Gastroesophageal sphincter (tissue), 3 donors: ENCODE results near the gene CARD9.

Experiments
- POLR2AphosphoS5 ChIP-seq: sonication (generic); formaldehyde crosslinking; IDR thresholded peaks from one replicate; pipeline ENCODE4 v1.6.1; 2017; ENCODE audit warnings: antibody characterized with exemption
- TF ChIP-seq, protein P1 (sequence below), 4 experiments: fragments of 200-600 bp in 2 of 4; fragments of 450-650 bp in 2 of 4; sonication (generic) in 1 of 4; IDR thresholded peaks; one replicate each; pipeline ENCODE4 v1.5.1; 2017 to 2019; ENCODE audit warnings: antibody characterized with exemption in 4 of 4, mild to moderate bottlenecking in 2 of 4, moderate library complexity in 2 of 4

DNA sequence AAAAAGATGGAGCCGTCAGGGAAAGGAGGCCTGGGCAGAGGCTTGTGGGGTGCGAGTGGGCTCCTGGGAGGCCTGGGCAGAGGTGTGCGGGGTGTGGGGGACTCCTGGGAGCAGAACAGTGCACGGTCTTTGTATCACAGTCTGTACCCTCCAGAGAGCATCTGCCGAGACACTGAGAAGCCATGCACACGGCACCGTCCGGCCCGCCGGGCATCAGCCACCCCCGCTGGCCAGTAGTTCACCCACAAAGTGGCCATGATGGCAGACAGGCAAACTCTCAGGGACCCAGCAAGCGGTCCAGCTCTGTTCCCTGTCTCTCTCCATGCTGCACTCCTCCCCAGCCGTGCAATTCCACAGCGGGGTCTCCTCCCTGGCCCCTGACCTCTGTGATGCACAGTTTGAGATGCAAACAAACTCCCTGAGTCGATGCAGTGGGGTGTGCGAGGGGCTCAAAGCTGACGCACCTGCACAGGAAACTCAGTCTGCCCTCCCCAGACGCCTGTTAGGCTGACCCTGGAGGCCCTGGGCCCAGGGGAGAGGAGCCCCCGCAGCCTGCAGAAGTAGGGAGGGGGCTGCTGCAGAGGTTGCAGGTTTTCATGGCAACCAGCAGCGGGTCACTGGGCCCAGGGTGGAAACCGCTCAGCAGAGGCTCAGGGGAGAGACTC, 55.2 kb downstream of the CARD9 start:
- TF ChIP-seq, protein P1, sequence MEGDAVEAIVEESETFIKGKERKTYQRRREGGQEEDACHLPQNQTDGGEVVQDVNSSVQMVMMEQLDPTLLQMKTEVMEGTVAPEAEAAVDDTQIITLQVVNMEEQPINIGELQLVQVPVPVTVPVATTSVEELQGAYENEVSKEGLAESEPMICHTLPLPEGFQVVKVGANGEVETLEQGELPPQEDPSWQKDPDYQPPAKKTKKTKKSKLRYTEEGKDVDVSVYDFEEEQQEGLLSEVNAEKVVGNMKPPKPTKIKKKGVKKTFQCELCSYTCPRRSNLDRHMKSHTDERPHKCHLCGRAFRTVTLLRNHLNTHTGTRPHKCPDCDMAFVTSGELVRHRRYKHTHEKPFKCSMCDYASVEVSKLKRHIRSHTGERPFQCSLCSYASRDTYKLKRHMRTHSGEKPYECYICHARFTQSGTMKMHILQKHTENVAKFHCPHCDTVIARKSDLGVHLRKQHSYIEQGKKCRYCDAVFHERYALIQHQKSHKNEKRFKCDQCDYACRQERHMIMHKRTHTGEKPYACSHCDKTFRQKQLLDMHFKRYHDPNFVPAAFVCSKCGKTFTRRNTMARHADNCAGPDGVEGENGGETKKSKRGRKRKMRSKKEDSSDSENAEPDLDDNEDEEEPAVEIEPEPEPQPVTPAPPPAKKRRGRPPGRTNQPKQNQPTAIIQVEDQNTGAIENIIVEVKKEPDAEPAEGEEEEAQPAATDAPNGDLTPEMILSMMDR (IDR thresholded peaks at IDR 0.05) = no peak
- no peak for TF ChIP-seq POLR2AphosphoS5
